Cardiac fibroblast (primary cell): ENCODE results near the gene ZNF444.
A peak's percentile ranks its signal among the peaks of the same experiment; 100 is the strongest.
"Not testable (repeated sequence)": the region's sequence is repeated elsewhere in the genome, so short reads cannot be mapped to it uniquely, and the experiment has no call there.

Experiments
- DNase-seq, 2 donors: peaks; one replicate each; pipeline versions ENCODE4 v3.0.0 to v3.0.0-alpha.2; 2010; ENCODE audit warnings: low read depth in 2 of 2
- H3K4me3 ChIP-seq, 2 donors: replicated peaks in 1 of 2; 1 replicate in 1 of 2; 2 replicates in 1 of 2; pipeline ENCODE4 v1.5.1; 2011; ENCODE audit warnings: low read depth in 2 of 2, low read length in 2 of 2, mild to moderate bottlenecking in 2 of 2, moderate library complexity in 1 of 2
- CTCF ChIP-seq: IDR thresholded peaks from one replicate; pipeline ENCODE4 v1.5.1; 2011; ENCODE audit warnings: low read depth, mild to moderate bottlenecking, low read length, inconsistent platforms

Gene ZNF444

DNA sequence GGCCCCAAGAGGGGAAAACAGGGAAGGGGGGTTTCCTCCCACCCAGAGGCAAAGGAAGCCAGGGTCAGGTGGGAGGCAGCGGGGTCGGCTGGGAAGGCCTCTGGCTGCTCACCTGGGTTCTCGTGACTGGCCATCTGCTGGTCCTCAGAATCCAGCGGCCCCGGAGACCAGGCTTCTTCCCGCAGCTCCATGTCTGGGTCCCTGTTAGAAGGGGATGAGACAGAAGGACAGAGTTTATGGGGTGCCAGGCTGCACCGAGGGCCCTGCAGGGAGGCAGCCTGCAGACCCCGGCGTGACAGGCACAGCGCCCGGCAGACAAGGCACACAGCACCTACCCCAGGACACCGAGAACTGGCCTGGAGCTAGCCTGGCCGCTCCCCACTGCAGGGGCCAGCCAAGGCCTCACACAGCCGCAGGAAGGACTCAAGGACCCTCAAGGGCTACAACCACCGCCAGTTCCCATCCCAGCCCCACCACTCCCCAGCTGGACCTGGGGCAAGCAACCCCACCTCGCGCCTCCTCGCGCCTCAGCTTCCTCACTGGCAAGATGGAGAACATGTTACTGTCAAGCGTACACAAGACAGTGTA lies 38.0 kb upstream of the ZNF444 start:
- no peak for DNase-seq
- H3K4me3 ChIP-seq: no peak overlapping the region
- TF ChIP-seq CTCF: no peak

- H3K4me3 ChIP-seq: no peak overlapping the region
- TF ChIP-seq CTCF: no peak
Measured at GRCh38 chr19:56104423-56104822, 36.7 kb upstream of the ZNF444 start.

GRCh38 chr19:56105090-56105701 lies 35.9 kb upstream of the ZNF444 start:
- peak; percentile 47 for TF ChIP-seq CTCF
- peak; percentile 39 to 63 for DNase-seq
- no peak overlapping the region for H3K4me3 ChIP-seq

More at GRCh38 chr19:56104423-56104822, 36.7 kb upstream of the ZNF444 start:
- DNase-seq: no peak

DNA sequence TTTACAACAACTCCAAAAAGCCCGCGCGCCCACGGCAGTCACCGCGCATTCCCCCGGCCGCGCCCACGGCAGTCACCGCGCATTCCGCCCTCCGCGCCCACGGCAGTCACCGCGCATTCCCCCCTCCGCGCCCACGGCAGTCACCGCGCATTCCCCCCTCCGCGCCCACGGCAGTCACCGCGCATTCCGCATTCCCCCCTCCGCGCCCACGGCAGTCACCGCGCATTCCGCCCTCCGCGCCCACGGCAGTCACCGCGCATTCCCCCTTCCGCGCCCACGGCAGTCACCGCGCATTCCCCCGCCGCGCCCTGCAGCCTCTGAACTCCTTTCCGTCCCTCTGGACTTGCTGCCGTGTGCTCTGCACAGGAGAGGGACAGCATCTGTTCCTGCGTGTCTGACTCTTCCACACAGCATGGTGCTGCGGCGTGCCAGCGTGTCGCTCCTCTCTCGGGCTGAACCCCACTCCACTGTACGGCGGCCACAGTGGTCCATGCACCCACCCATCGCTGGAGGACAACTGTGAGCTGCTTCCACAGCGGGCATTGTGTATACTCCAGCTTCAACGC lies 35.2 kb upstream of the ZNF444 start:
- DNase-seq, H3K4me3 ChIP-seq: not testable (repeated sequence)

DNA sequence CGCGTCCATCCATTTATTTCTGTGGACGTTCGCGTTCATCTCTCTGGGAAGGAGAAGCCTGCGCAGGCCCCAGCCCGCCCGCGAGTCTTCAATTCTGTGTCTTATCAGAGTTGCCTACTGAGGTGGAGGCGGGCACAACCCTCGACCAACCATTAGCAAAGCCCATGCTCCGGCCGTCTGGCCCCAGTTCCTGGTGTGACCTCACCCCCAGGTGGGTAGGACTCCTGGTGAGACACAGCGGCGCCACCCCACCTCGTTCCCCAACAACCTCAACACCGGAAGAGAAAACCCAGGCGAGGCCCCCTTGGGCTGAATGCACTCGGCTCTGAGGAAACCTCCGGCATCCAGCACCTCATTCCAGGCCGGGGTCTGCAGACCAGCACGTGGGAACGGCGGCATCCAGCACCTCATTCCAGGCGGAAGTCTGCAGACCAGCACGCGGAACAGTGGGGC lies 34.7 kb upstream of the ZNF444 start:
- no peak overlapping the region for H3K4me3 ChIP-seq
- DNase-seq: no peak
- TF ChIP-seq CTCF: no peak

DNA sequence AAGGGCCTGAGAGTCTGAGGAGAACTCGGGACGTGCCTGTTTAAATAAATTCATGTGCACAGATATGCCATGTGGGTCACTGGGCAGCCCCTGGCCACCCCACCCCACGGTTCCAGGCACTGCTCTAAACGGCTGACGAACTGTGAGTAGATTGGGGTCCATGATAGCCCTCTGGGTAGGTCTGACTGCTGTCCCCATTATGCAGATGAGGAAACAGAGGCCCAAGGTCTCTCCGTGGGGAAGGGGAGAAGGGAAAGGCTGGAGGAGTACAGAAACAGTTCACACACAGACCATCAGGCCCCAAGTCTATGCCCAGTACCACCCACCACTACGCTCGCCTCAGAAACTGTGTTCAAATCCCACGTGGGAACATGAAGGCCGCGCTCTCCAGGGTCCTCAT lies 34.1 kb upstream of the ZNF444 start:
- no peak for DNase-seq
- TF ChIP-seq CTCF: no peak
- H3K4me3 ChIP-seq: no peak overlapping the region

DNA sequence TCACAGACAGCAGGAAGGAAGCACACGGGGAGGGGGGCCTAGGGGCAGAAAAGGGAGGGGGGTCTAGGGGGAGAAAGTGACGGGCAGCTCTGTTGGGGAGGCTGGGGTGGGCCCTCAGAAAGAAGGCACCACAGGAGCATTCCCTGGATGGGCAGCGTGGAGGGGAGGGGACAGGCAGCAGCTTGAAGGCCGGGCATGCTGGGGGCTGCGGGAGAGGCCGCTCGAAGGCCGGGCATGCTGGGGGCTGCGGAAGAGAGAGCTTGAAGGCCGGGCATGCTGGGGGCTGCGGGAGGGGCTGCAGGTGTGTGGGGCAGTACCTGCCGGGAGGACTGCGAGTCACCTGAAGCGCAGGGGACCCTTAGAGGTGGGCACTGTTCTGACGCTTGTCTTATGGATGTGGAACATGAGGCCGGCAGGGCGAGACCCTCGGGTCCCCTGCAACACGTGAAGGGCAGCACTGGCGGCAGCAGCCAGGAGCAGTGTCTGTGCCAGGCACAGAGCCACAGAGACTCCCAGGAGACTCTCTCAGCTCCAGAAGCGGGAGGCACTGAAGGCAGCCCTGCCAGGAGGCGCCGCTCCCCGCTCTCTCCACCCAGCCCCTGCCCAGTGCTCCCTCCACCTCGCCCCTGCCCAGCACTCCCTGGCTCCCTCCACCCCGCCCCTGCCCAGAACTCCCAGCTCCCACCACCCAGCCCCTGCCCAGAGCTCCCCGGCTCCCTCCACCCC lies 33.3 kb upstream of the ZNF444 start:
- H3K4me3 ChIP-seq: no peak overlapping the region
- DNase-seq: peak in 1 of 2 donors; percentile 31
- no peak for TF ChIP-seq CTCF
